SK-N-MC (cell line): Measurements from ENCODE around the gene PARD3B.

Source experiments
- DNase-seq: peaks from one replicate; pipeline ENCODE4 v3.0.0-alpha.2; 2011; ENCODE audit warnings: low read depth, low spot score
- H3K27ac ChIP-seq: fragments of 200-600 bp; sonication (generic); 2 replicates; pipeline ENCODE4 v1.5.1; 2016; ENCODE audit warnings: mixed run types
- H3K36me3 ChIP-seq: fragments of 200-600 bp; sonication (generic); 2 replicates; pipeline ENCODE4 v1.6.1; 2017; ENCODE audit warnings: antibody characterized with exemption, low read length, mixed read lengths; ENCODE audit not compliant: insufficient read depth
- H3K4me3 ChIP-seq: fragments of 200-600 bp; sonication (generic); 2 replicates; pipeline ENCODE4 v1.5.1; 2016
- H3K9ac ChIP-seq: fragments of 200-600 bp; sonication (generic); 2 replicates; pipeline ENCODE4 v1.8.0; 2017; ENCODE audit warnings: mixed run types, mixed read lengths; ENCODE audit not compliant: insufficient read length
- H3K9me3 ChIP-seq: fragments of 200-600 bp; sonication (generic); 2 replicates; pipeline ENCODE4 v1.6.1; 2017; ENCODE audit warnings: low read depth, mild to moderate bottlenecking, antibody characterized with exemption, low read length, moderate library complexity, mixed read lengths
- EZH2 ChIP-seq: fragments of 200-600 bp; sonication (generic); IDR thresholded peaks from one replicate; pipeline ENCODE4 v1.6.1; 2017; ENCODE audit warnings: antibody characterized with exemption
- FOXP2 ChIP-seq: optimal IDR thresholded peaks from 2 replicates; pipeline ENCODE3; 2011; ENCODE audit warnings: mild to moderate bottlenecking, moderate library complexity; ENCODE audit not compliant: insufficient read depth; ENCODE audit errors: extremely low read length, control extremely low read depth
- POLR2AphosphoS5 ChIP-seq: IDR thresholded peaks from 2 replicates; pipeline ENCODE4 v1.6.1; 2012; ENCODE audit warnings: mild to moderate bottlenecking, low read depth, low read length, borderline replicate concordance

Gene PARD3B

DNA sequence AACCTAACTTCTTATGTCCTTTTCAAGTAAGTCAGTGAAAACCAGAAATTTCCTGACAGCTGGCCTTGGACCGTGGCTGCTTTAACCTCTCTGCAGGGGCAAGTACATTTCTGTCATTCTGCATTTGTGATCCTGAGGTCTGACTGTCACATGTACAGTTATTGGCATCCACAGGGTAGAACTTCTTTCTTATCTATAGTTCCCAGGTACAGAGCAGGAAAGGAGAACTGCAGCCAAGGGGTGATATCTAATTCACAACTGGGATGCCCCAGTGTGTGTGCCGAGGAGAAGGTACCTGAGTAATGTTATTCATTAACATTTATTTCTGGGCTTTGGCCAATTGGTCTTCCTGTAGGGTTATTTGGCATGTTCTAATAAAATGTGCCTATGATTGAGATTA lies 468.9 kb downstream of the PARD3B start:
- TF ChIP-seq POLR2AphosphoS5 (no peak), EZH2 (no peak)

GRCh38 chr2:205017381-205017780 lies 472.1 kb downstream of the PARD3B start:
- H3K36me3 ChIP-seq, result no peaks in the 10 kb centered on the region
- no peak overlapping the region for H3K27ac ChIP-seq
- TF ChIP-seq FOXP2 (no peak), EZH2 (no peak), POLR2AphosphoS5 (no peak)
- no peak overlapping the region for H3K4me3 ChIP-seq
- DNase-seq, result no peak
- no peak overlapping the region for H3K9ac ChIP-seq
- H3K9me3 ChIP-seq, result no peaks in the 10 kb centered on the region

More for the DNA sequence above, 468.9 kb downstream of the PARD3B start:
- H3K36me3 ChIP-seq, result no peaks in the 10 kb centered on the region
- no peak overlapping the region for H3K9ac ChIP-seq
- no peak for DNase-seq
- no peaks in the 10 kb centered on the region for H3K9me3 ChIP-seq
- H3K4me3 ChIP-seq, result no peak overlapping the region
- no peak overlapping the region for H3K27ac ChIP-seq

GRCh38 chr2:205017912-205018311 lies 472.6 kb downstream of the PARD3B start:
- H3K36me3 ChIP-seq, result no peaks in the 10 kb centered on the region
- TF ChIP-seq POLR2AphosphoS5 (no peak), EZH2 (no peak), FOXP2 (no peak)
- no peak overlapping the region for H3K9ac ChIP-seq
- no peak overlapping the region for H3K27ac ChIP-seq
- no peak overlapping the region for H3K4me3 ChIP-seq
- DNase-seq, result no peak
- no peaks in the 10 kb centered on the region for H3K9me3 ChIP-seq

DNA sequence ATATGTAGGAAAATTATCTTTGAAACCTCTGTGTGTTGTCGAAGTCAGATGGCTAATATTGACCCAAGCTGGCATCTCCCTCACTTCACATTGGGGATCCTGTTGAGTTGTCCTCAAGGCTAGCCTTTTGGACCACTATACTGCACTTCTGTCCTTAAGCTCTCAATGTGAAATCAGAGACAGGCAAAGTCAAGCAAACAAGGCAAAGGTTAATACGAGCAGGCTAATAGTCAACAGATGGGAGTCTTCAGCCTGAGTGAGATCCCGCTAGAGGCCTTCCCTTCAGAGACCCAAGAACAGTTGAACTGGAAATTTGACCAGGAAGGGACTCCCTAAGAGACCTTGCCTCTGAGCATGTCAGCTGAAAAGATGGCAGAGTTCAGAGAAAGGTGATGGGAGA lies 475.4 kb downstream of the PARD3B start:
- Histone ChIP-seq H3K27ac (no peak overlapping the region), H3K4me3 (no peak overlapping the region), H3K36me3 (no peaks in the 10 kb centered on the region), H3K9me3 (no peaks in the 10 kb centered on the region), H3K9ac (no peak overlapping the region)
- no peak for DNase-seq
- no peak for TF ChIP-seq EZH2
- TF ChIP-seq POLR2AphosphoS5, result no peak
- TF ChIP-seq FOXP2, result no peak

DNA sequence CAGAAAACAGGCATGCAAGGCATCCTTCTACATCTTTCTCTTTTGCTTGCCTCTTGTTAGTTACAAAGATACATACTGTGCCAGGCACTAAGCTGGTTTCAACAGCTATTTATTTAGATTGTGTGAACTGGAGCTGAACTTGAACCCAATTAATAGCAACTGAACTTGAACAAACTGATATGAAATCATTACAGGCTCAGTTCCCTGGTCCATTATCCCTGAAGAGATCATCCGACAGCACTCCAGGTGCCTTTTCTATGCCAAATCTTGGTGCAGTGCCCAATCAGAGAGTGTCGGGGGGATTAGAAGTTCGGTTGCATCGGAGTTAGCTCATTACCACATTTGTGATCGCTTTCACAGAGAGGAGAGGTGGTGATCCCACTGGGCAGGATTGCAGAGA lies 477.6 kb downstream of the PARD3B start:
- no peaks in the 10 kb centered on the region for H3K36me3 ChIP-seq
- no peak overlapping the region for H3K9ac ChIP-seq
- H3K27ac ChIP-seq, result no peak overlapping the region
- H3K9me3 ChIP-seq, result no peaks in the 10 kb centered on the region
- DNase-seq, result no peak
- TF ChIP-seq FOXP2 (no peak), EZH2 (no peak), POLR2AphosphoS5 (no peak)
- no peak overlapping the region for H3K4me3 ChIP-seq

- H3K36me3 ChIP-seq, result no peaks in the 10 kb centered on the region
- no peak for TF ChIP-seq FOXP2
- TF ChIP-seq EZH2, result no peak
- TF ChIP-seq POLR2AphosphoS5, result no peak
- no peaks in the 10 kb centered on the region for H3K9me3 ChIP-seq
- no peak overlapping the region for H3K9ac ChIP-seq
- no peak overlapping the region for H3K4me3 ChIP-seq
- H3K27ac ChIP-seq, result no peak overlapping the region
- DNase-seq, result no peak
These were observed 479.7 kb downstream of the PARD3B start for GRCh38 chr2:205024822-205025518.

- no peaks in the 10 kb centered on the region for H3K36me3 ChIP-seq
- no peak overlapping the region for H3K9ac ChIP-seq
- no peak for DNase-seq
- no peak overlapping the region for H3K4me3 ChIP-seq
- no peak overlapping the region for H3K27ac ChIP-seq
- no peak for TF ChIP-seq FOXP2
- no peaks in the 10 kb centered on the region for H3K9me3 ChIP-seq
These were observed 480.4 kb downstream of the PARD3B start for GRCh38 chr2:205025580-205026240.

DNA sequence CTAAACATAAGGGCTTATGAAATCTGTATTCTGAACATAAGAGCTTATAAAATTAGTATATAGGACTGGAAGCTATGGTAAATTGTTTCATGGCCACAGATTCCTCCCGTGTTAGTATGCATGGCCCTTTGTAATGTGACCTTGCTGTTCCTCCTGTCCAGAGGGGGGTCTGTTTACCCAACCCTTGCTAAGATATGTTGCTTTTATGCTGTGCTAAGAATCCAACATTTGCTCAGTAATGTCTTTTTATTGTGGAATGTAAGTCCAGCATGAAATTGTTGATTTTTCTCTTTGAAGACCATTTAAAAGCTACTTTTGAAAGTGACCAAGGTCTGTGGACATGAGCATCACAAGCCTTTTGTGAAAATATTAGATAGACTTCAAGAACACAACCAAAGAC lies 485.4 kb downstream of the PARD3B start:
- Histone ChIP-seq H3K9ac (no peak overlapping the region), H3K9me3 (no peaks in the 10 kb centered on the region), H3K36me3 (no peaks in the 10 kb centered on the region), H3K27ac (no peak overlapping the region), H3K4me3 (no peak overlapping the region)
- no peak for DNase-seq
- TF ChIP-seq POLR2AphosphoS5 (no peak), EZH2 (no peak), FOXP2 (no peak)
